HEK293 (cell line): Measurements from ENCODE around the gene ZNF644.

Experiments
- CTCF ChIA-PET: fragments of 350-600 bp; formaldehyde crosslinking; extraction: SDS; loops from one replicate; lab custom pipeline; 2021; ENCODE audit warnings: antibody characterized with exemption; lab: Yijun Ruan, JAX
- POLR2A ChIA-PET: fragments of 300-600 bp; formaldehyde crosslinking; extraction: SDS; loops from one replicate; lab custom pipeline; 2020; ENCODE audit warnings: antibody characterized with exemption, inconsistent platforms; lab: Yijun Ruan, JAX
- H3K27ac ChIP-seq: fragments of 200-500 bp; sonication (Bioruptor generic); 2 replicates; pipeline ENCODE4 v1.5.1; 2014; ENCODE audit warnings: low read depth, low read length, control low read depth, inconsistent platforms; ENCODE audit errors: extremely low read depth
- H3K36me3 ChIP-seq, 2 experiments: fragments of 200-500 bp in 1 of 2; sonication (Bioruptor generic) in 1 of 2; 1 replicate in 1 of 2; 2 replicates in 1 of 2; pipeline ENCODE4 v1.5.1; 2014 to 2017; ENCODE audit warnings: inconsistent platforms in 2 of 2, low read length in 2 of 2; ENCODE audit not compliant: control insufficient read depth in 2 of 2, insufficient read depth in 1 of 2
- H3K4me1 ChIP-seq: fragments of 200-500 bp; sonication (Bioruptor generic); 2 replicates; pipeline ENCODE4 v1.5.1; 2014; ENCODE audit warnings: mild to moderate bottlenecking, low read length, inconsistent platforms; ENCODE audit not compliant: control insufficient read depth, insufficient read depth
- H3K4me3 ChIP-seq: 2 replicates; pipeline ENCODE4 v1.5.1; 2011; ENCODE audit warnings: low read depth, mild to moderate bottlenecking, control low read depth, low read length, moderate library complexity
- H3K9me3 ChIP-seq: fragments of 200-500 bp; sonication (Bioruptor generic); 2 replicates; pipeline ENCODE4 v1.5.1; 2014; ENCODE audit warnings: low read depth, low read length, inconsistent platforms; ENCODE audit not compliant: control insufficient read depth, insufficient read depth
- BCL11A ChIP-seq: fragments of 450-650 bp; formaldehyde crosslinking; IDR thresholded peaks from 2 replicates; pipeline ENCODE4 v1.5.1; 2016; ENCODE audit warnings: low read depth, missing biosample characterization, missing genetic modification characterization
- FEZF1 ChIP-seq: fragments of 450-650 bp; formaldehyde crosslinking; IDR thresholded peaks from 2 replicates; pipeline ENCODE4 v1.5.1; 2016; ENCODE audit warnings: missing biosample characterization, missing genetic modification characterization
- GLIS1 ChIP-seq: fragments of 450-650 bp; formaldehyde crosslinking; IDR thresholded peaks from 2 replicates; pipeline ENCODE4 v1.5.1; 2016; ENCODE audit warnings: missing biosample characterization, missing genetic modification characterization
- HOXD13 ChIP-seq: sonication (generic); formaldehyde crosslinking; IDR thresholded peaks from 2 replicates; pipeline ENCODE4 v1.8.0; 2022; ENCODE audit warnings: missing genetic modification reagents, borderline replicate concordance
- KLF10 ChIP-seq: fragments of 450-650 bp; IDR thresholded peaks from 2 replicates; pipeline ENCODE4 v1.5.1; 2018; ENCODE audit warnings: missing biosample characterization, mild to moderate bottlenecking, missing genetic modification characterization
- PRDM4 ChIP-seq: fragments of 450-650 bp; formaldehyde crosslinking; IDR thresholded peaks from 2 replicates; pipeline ENCODE4 v1.5.1; 2017; ENCODE audit warnings: missing biosample characterization, missing genetic modification characterization
- TRIM28 ChIP-seq: IDR thresholded peaks from 2 replicates; pipeline ENCODE4 v1.6.1; 2011; ENCODE audit warnings: low read length, control low read depth, borderline replicate concordance
- YY2 ChIP-seq: fragments of 450-650 bp; formaldehyde crosslinking; IDR thresholded peaks from 2 replicates; pipeline ENCODE4 v1.5.1; 2016; ENCODE audit warnings: missing biosample characterization, missing genetic modification characterization
- ZBTB1 ChIP-seq: fragments of 450-650 bp; formaldehyde crosslinking; IDR thresholded peaks from 2 replicates; pipeline ENCODE4 v1.5.1; 2016; ENCODE audit warnings: missing biosample characterization, missing genetic modification characterization
- ZBTB44 ChIP-seq: fragments of 450-650 bp; IDR thresholded peaks from 2 replicates; pipeline ENCODE4 v1.5.1; 2018; ENCODE audit warnings: missing biosample characterization, mild to moderate bottlenecking, missing genetic modification characterization
- ZBTB7A ChIP-seq: fragments of 450-650 bp; formaldehyde crosslinking; IDR thresholded peaks from 2 replicates; pipeline ENCODE4 v1.5.1; 2016; ENCODE audit warnings: low read depth, missing biosample characterization, missing genetic modification characterization
- ZNF2 ChIP-seq: fragments of 450-650 bp; formaldehyde crosslinking; IDR thresholded peaks from 2 replicates; pipeline ENCODE4 v1.5.1; 2016; ENCODE audit warnings: missing biosample characterization, missing genetic modification characterization
- ZNF311 ChIP-seq: fragments of 450-650 bp; formaldehyde crosslinking; IDR thresholded peaks from 2 replicates; pipeline ENCODE4 v1.5.1; 2017; ENCODE audit warnings: missing biosample characterization, missing genetic modification characterization, borderline replicate concordance
- ZNF341 ChIP-seq: fragments of 450-650 bp; formaldehyde crosslinking; IDR thresholded peaks from 2 replicates; pipeline ENCODE4; 2016; ENCODE audit warnings: low read depth, missing biosample characterization, missing genetic modification characterization
- ZNF394 ChIP-seq: fragments of 450-650 bp; formaldehyde crosslinking; IDR thresholded peaks from 2 replicates; pipeline ENCODE4 v1.5.1; 2016; ENCODE audit warnings: missing biosample characterization, missing genetic modification characterization, mild to moderate bottlenecking, moderate library complexity, borderline replicate concordance
- ZNF416 ChIP-seq: fragments of 450-650 bp; formaldehyde crosslinking; IDR thresholded peaks from 2 replicates; pipeline ENCODE4 v1.5.1; 2016; ENCODE audit warnings: missing biosample characterization, missing genetic modification characterization
- ZNF423 ChIP-seq: fragments of 450-650 bp; formaldehyde crosslinking; IDR thresholded peaks from 2 replicates; pipeline ENCODE4 v1.5.1; 2016; ENCODE audit warnings: missing biosample characterization, missing genetic modification characterization
- ZNF433 ChIP-seq: fragments of 450-650 bp; formaldehyde crosslinking; IDR thresholded peaks from 2 replicates; pipeline ENCODE4 v1.5.1; 2016; ENCODE audit warnings: missing biosample characterization, missing genetic modification characterization, low read depth
- ZNF48 ChIP-seq: fragments of 450-650 bp; formaldehyde crosslinking; IDR thresholded peaks from 2 replicates; pipeline ENCODE4 v1.5.1; 2016; ENCODE audit warnings: missing biosample characterization, missing genetic modification characterization
- ZNF510 ChIP-seq: fragments of 450-650 bp; formaldehyde crosslinking; IDR thresholded peaks from 2 replicates; pipeline ENCODE4 v1.5.1; 2018; ENCODE audit warnings: mild to moderate bottlenecking, missing genetic modification characterization, missing biosample characterization; ENCODE audit not compliant: insufficient replicate concordance
- ZNF529 ChIP-seq: fragments of 450-650 bp; formaldehyde crosslinking; IDR thresholded peaks from 2 replicates; pipeline ENCODE4 v1.5.1; 2017; ENCODE audit warnings: missing genetic modification characterization, missing biosample characterization; ENCODE audit not compliant: insufficient replicate concordance
- ZNF549 ChIP-seq: fragments of 450-650 bp; IDR thresholded peaks from 2 replicates; pipeline ENCODE4 v1.5.1; 2018; ENCODE audit warnings: missing biosample characterization, missing genetic modification characterization, mild to moderate bottlenecking, inconsistent platforms, moderate library complexity
- ZNF626 ChIP-seq: fragments of 450-650 bp; sonication (Bioruptor Pico); formaldehyde crosslinking; IDR thresholded peaks from 2 replicates; pipeline ENCODE4 v1.5.1; 2018; ENCODE audit warnings: missing biosample characterization, missing genetic modification characterization, inconsistent platforms
- ZNF785 ChIP-seq: fragments of 450-650 bp; formaldehyde crosslinking; IDR thresholded peaks from 2 replicates; pipeline ENCODE4 v1.5.1; 2016; ENCODE audit warnings: missing biosample characterization, missing genetic modification characterization
- TF ChIP-seq, protein P1 (sequence below): sonication (generic); formaldehyde crosslinking; IDR thresholded peaks from 2 replicates; pipeline ENCODE4 v1.8.1; 2022; ENCODE audit warnings: mild to moderate bottlenecking, moderate library complexity, missing genetic modification reagents
- TF ChIP-seq, protein P2 (sequence below): fragments of 450-650 bp; formaldehyde crosslinking; IDR thresholded peaks from 2 replicates; pipeline ENCODE4 v1.5.1; 2016; ENCODE audit warnings: missing biosample characterization, missing genetic modification characterization
- TF ChIP-seq, protein P3 (sequence below): fragments of 450-650 bp; formaldehyde crosslinking; IDR thresholded peaks from 2 replicates; pipeline ENCODE4 v1.5.1; 2017; ENCODE audit warnings: missing biosample characterization, missing genetic modification characterization
- TF ChIP-seq, protein P4 (sequence below): fragments of 450-650 bp; formaldehyde crosslinking; IDR thresholded peaks from 2 replicates; pipeline ENCODE4 v1.5.1; 2016; ENCODE audit warnings: missing biosample characterization, missing genetic modification characterization, borderline replicate concordance

Gene ZNF644

DNA sequence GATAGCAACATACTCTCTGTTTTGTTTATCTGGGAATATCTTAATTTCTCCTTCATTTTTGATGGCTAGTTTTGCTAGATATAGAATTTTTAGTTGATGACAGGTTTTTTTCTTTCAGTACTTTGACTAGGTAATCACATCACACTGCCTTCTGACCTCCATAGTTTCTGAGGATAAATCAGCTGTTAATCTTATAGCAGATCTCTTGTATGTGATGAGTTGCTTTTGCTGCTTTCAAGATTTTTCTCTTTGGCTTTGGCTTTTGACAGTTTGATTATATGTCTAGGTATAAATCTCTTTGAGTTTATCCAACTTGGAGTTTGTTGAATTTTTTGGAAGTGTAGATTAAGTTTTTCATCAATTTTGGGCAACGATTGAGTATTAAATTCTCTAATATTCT is 142.6 kb downstream of the ZNF644 start:
- no peaks in the 10 kb centered on the region for H3K4me1 ChIP-seq
- H3K9me3 ChIP-seq: no peaks in the 10 kb centered on the region
- H3K27ac ChIP-seq: no peak overlapping the region
- ChIA-PET POLR2A (no interaction called here), CTCF (no interaction called here)
- H3K36me3 ChIP-seq: no peaks in the 10 kb centered on the region
- H3K4me3 ChIP-seq: no peak overlapping the region
- TF ChIP-seq ZNF311 (tag by site-specific recombination) (no peak), ZNF785 (tag by site-specific recombination) (no peak), ZNF341 (tag by site-specific recombination) (no peak), ZNF423 (tag by site-specific recombination) (no peak), ZNF416 (tag by site-specific recombination) (no peak), ZBTB44 (tag by site-specific recombination) (no peak), ZNF48 (tag by site-specific recombination) (no peak), FEZF1 (tag by site-specific recombination) (no peak), ZNF394 (no peak), KLF10 (no peak), ZNF549 (tag by site-specific recombination) (peak; percentile 21; the same call in 1 of the 2 replicates), PRDM4 (tag by site-specific recombination) (no peak), ZNF433 (tag by site-specific recombination) (no peak), TRIM28 (peak; percentile 73; the same call in 1 of the 2 replicates), GLIS1 (tag by site-specific recombination) (no peak), ZNF626 (tag by site-specific recombination) (peak; percentile 75; the same call in 1 of the 2 replicates), ZNF529 (peak; percentile 27), ZNF2 (tag by site-specific recombination) (no peak), BCL11A (tag by site-specific recombination) (no peak), ZNF510 (peak; percentile 34), ZBTB7A (tag by site-specific recombination) (no peak), YY2 (tag by site-specific recombination) (no peak), ZBTB1 (tag by site-specific recombination) (no peak), HOXD13 (CRISPR knock-in tag) (no peak)
- TF ChIP-seq, protein P1, sequence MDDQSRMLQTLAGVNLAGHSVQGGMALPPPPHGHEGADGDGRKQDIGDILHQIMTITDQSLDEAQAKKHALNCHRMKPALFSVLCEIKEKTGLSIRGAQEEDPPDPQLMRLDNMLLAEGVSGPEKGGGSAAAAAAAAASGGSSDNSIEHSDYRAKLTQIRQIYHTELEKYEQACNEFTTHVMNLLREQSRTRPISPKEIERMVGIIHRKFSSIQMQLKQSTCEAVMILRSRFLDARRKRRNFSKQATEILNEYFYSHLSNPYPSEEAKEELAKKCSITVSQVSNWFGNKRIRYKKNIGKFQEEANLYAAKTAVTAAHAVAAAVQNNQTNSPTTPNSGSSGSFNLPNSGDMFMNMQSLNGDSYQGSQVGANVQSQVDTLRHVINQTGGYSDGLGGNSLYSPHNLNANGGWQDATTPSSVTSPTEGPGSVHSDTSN (CRISPR knock-in tag): no peak
- TF ChIP-seq, protein P2, sequence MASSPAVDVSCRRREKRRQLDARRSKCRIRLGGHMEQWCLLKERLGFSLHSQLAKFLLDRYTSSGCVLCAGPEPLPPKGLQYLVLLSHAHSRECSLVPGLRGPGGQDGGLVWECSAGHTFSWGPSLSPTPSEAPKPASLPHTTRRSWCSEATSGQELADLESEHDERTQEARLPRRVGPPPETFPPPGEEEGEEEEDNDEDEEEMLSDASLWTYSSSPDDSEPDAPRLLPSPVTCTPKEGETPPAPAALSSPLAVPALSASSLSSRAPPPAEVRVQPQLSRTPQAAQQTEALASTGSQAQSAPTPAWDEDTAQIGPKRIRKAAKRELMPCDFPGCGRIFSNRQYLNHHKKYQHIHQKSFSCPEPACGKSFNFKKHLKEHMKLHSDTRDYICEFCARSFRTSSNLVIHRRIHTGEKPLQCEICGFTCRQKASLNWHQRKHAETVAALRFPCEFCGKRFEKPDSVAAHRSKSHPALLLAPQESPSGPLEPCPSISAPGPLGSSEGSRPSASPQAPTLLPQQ (tag by site-specific recombination): no peak
- TF ChIP-seq, protein P3, sequence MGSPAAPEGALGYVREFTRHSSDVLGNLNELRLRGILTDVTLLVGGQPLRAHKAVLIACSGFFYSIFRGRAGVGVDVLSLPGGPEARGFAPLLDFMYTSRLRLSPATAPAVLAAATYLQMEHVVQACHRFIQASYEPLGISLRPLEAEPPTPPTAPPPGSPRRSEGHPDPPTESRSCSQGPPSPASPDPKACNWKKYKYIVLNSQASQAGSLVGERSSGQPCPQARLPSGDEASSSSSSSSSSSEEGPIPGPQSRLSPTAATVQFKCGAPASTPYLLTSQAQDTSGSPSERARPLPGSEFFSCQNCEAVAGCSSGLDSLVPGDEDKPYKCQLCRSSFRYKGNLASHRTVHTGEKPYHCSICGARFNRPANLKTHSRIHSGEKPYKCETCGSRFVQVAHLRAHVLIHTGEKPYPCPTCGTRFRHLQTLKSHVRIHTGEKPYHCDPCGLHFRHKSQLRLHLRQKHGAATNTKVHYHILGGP: no peak
- TF ChIP-seq, protein P4, sequence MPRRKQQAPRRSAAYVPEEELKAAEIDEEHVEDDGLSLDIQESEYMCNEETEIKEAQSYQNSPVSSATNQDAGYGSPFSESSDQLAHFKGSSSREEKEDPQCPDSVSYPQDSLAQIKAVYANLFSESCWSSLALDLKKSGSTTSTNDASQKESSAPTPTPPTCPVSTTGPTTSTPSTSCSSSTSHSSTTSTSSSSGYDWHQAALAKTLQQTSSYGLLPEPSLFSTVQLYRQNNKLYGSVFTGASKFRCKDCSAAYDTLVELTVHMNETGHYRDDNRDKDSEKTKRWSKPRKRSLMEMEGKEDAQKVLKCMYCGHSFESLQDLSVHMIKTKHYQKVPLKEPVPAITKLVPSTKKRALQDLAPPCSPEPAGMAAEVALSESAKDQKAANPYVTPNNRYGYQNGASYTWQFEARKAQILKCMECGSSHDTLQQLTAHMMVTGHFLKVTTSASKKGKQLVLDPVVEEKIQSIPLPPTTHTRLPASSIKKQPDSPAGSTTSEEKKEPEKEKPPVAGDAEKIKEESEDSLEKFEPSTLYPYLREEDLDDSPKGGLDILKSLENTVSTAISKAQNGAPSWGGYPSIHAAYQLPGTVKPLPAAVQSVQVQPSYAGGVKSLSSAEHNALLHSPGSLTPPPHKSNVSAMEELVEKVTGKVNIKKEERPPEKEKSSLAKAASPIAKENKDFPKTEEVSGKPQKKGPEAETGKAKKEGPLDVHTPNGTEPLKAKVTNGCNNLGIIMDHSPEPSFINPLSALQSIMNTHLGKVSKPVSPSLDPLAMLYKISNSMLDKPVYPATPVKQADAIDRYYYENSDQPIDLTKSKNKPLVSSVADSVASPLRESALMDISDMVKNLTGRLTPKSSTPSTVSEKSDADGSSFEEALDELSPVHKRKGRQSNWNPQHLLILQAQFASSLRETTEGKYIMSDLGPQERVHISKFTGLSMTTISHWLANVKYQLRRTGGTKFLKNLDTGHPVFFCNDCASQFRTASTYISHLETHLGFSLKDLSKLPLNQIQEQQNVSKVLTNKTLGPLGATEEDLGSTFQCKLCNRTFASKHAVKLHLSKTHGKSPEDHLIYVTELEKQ: no peak
